Liver (tissue), 9 donors: Measurements from ENCODE around the gene DROSHA. TPM values are rescaled to one million over a fixed set of nuclear protein-coding genes. Genes with fewer than 3 reads are reported as not detected.

Source experiments
- DNase-seq: peaks from one replicate; pipeline ENCODE4 v3.0.0-alpha.2; 2017; ENCODE audit warnings: low spot score
- H3K27ac ChIP-seq, 2 donors: one replicate each; pipeline ENCODE4 v1.7.0; 2013; ENCODE audit warnings: inconsistent platforms in 2 of 2, low read length in 2 of 2, control low read depth in 1 of 2, low read depth in 1 of 2, mild to moderate bottlenecking in 1 of 2
- H3K27me3 ChIP-seq, 4 donors: one replicate each; pipeline versions ENCODE4 v1.6.1 to v1.7.0; 2013; ENCODE audit warnings: low read length in 3 of 4, inconsistent platforms in 1 of 4, mild to moderate bottlenecking in 1 of 4, moderate library complexity in 1 of 4; ENCODE audit not compliant: control insufficient read depth in 4 of 4, insufficient read depth in 4 of 4
- H3K36me3 ChIP-seq, 4 donors: one replicate each; pipeline versions ENCODE4 v1.6.1 to v1.7.0; 2013; ENCODE audit warnings: low read length in 3 of 4, mild to moderate bottlenecking in 3 of 4, low read depth in 1 of 4, moderate library complexity in 1 of 4; ENCODE audit not compliant: control insufficient read depth in 4 of 4, insufficient read depth in 3 of 4
- H3K4me1 ChIP-seq, 4 donors: one replicate each; pipeline versions ENCODE4 v1.6.1 to v1.7.0; 2013; ENCODE audit warnings: low read length in 3 of 4, mild to moderate bottlenecking in 3 of 4, moderate library complexity in 1 of 4; ENCODE audit not compliant: control insufficient read depth in 4 of 4, insufficient read depth in 4 of 4
- H3K4me3 ChIP-seq, 3 donors: one replicate each; pipeline versions ENCODE4 v1.6.1 to v1.7.0; 2013; ENCODE audit warnings: low read length in 3 of 3, control low read depth in 1 of 3, low read depth in 1 of 3, mild to moderate bottlenecking in 1 of 3
- H3K9ac ChIP-seq, 2 donors: one replicate each; pipeline ENCODE4 v1.7.0; 2013; ENCODE audit warnings: low read length in 2 of 2, mild to moderate bottlenecking in 2 of 2, moderate library complexity in 2 of 2, control low read depth in 1 of 2, low read depth in 1 of 2
- H3K9me3 ChIP-seq, 4 donors: one replicate each; pipeline versions ENCODE4 v1.6.1 to v1.7.0; 2013; ENCODE audit warnings: low read length in 3 of 4; ENCODE audit not compliant: control insufficient read depth in 4 of 4
- EGR1 ChIP-seq, 2 donors: IDR thresholded peaks; 2 replicates each; pipeline ENCODE4 v1.6.1; 2016 to 2018; ENCODE audit warnings: antibody characterized with exemption in 2 of 2, low read depth in 2 of 2
- FOXA1 ChIP-seq: IDR thresholded peaks from 2 replicates; pipeline ENCODE4 v1.6.1; 2016; ENCODE audit warnings: antibody characterized with exemption
- FOXA2 ChIP-seq: IDR thresholded peaks from 2 replicates; pipeline ENCODE4 v1.6.1; 2016; ENCODE audit warnings: antibody characterized with exemption
- GABPA ChIP-seq, 2 donors: IDR thresholded peaks in 1 of 2; conservative IDR thresholded peaks in 1 of 2; 2 replicates each; pipeline ENCODE4 v1.6.1; 2016; ENCODE audit warnings: antibody characterized with exemption in 2 of 2, mild to moderate bottlenecking in 1 of 2, moderate library complexity in 1 of 2
- HNF4G ChIP-seq: IDR thresholded peaks from 2 replicates; pipeline ENCODE4 v1.6.1; 2016; ENCODE audit warnings: antibody characterized with exemption
- JUND ChIP-seq, 2 donors: IDR thresholded peaks; 2 replicates each; pipeline ENCODE4 v1.6.1; 2016; ENCODE audit warnings: antibody characterized with exemption in 2 of 2
- NR2F2 ChIP-seq: IDR thresholded peaks from 2 replicates; pipeline ENCODE4 v1.6.1; 2016; ENCODE audit warnings: antibody characterized with exemption
- RAD21 ChIP-seq, 2 donors: IDR thresholded peaks; 2 replicates each; pipeline ENCODE4 v1.6.1; 2016; ENCODE audit warnings: antibody characterized with exemption in 2 of 2, mild to moderate bottlenecking in 2 of 2
- RXRA ChIP-seq, 2 donors: IDR thresholded peaks; 2 replicates each; pipeline ENCODE4 v1.6.1; 2017 to 2018; ENCODE audit warnings: antibody characterized with exemption in 2 of 2, mild to moderate bottlenecking in 1 of 2
- SP1 ChIP-seq: IDR thresholded peaks from 2 replicates; pipeline ENCODE4 v1.6.1; 2018; ENCODE audit warnings: antibody characterized with exemption, mild to moderate bottlenecking
- TAF1 ChIP-seq: conservative IDR thresholded peaks from 2 replicates; pipeline ENCODE4 v1.6.1; 2016; ENCODE audit warnings: antibody characterized with exemption, mild to moderate bottlenecking
- YY1 ChIP-seq: IDR thresholded peaks from 2 replicates; pipeline ENCODE4 v1.6.1; 2016; ENCODE audit warnings: antibody characterized with exemption, mild to moderate bottlenecking
- WGBS: extraction: QIAGEN DNeasy Blood & Tissue Kit; methylation state at CpG from one replicate; pipeline ENCODE4 v1.1.7; 2013; 5-methylcytosine and 5-hydroxymethylcytosine counted together
- polyA plus RNA-seq, 2 donors: library from polyadenylated mRNA; stranded (reverse) in 1 of 2; unstranded in 1 of 2; fragments of 200-250 nt in 1 of 2; fragments of >200 nt in 1 of 2; fragmentation: Nextera tagmentation in 1 of 2; extraction: Ambion mirVana in 1 of 2; gene quantifications; one replicate each; pipeline versions ENCODE4 v1.2.1 to v1.2.3, GENCODE V29; 2013 to 2015
- total RNA-seq, 2 donors: library from RNA; depleted of rRNA; stranded (reverse); fragments of >200 nt; gene quantifications; one replicate each; pipeline ENCODE4 v1.2.3, GENCODE V29; 2014
- TF ChIP-seq, protein P1 (sequence below): IDR thresholded peaks from 2 replicates; pipeline ENCODE4 v1.6.1; 2016; ENCODE audit warnings: antibody characterized with exemption, mild to moderate bottlenecking
- TF ChIP-seq, protein P2 (sequence below): fragments of 150-350 bp; IDR thresholded peaks from 2 replicates; pipeline ENCODE4 v1.5.1; 2017; ENCODE audit warnings: improper control_type of control experiment, low read depth, low read length; ENCODE audit not compliant: missing input control
- TF ChIP-seq, protein P3 (sequence below): IDR thresholded peaks from 2 replicates; pipeline ENCODE4 v1.6.1; 2016; ENCODE audit warnings: antibody characterized with exemption
- TF ChIP-seq, protein P4 (sequence below): IDR thresholded peaks from 2 replicates; pipeline ENCODE4 v1.6.1; 2016; ENCODE audit warnings: antibody characterized with exemption
- TF ChIP-seq, protein P5 (sequence below): IDR thresholded peaks from 2 replicates; pipeline ENCODE4 v1.6.1; 2016; ENCODE audit warnings: antibody characterized with exemption
- donor health status: healthy.
- donor health status: healthy.
- donor health status: healthy.
- donor health status: healthy.
- donor health status: healthy.

The DROSHA gene
- total and polyA plus RNA-seq, 4 donors: 8.2 to 25.4 (median 15.4) TPM

- no peak overlapping the region for H3K4me3 ChIP-seq
- no peak overlapping the region for H3K9ac ChIP-seq
- H3K27ac ChIP-seq: no peak overlapping the region
- no peaks in the 10 kb centered on the region for H3K4me1 ChIP-seq
- WGBS: 96% methylated on average over 3 of the region's 3 CpGs
- TF ChIP-seq RXRA (IDR thresholded peaks at IDR 0.05) (no peak), HNF4G (no peak), YY1 (no peak), FOXA1 (no peak), RAD21 (IDR thresholded peaks at IDR 0.05) (no peak), EGR1 (IDR thresholded peaks at IDR 0.05; ENCODE audit: low read depth in 2 of 2) (no peak), FOXA2 (no peak), JUND (IDR thresholded peaks at IDR 0.05) (no peak), NR2F2 (no peak), GABPA (IDR thresholded peaks at IDR 0.05 in 1 of 2, conservative IDR thresholded peaks at IDR 0.05 in 1 of 2) (no peak), SP1 (no peak), TAF1 (no peak)
- TF ChIP-seq, protein P1, sequence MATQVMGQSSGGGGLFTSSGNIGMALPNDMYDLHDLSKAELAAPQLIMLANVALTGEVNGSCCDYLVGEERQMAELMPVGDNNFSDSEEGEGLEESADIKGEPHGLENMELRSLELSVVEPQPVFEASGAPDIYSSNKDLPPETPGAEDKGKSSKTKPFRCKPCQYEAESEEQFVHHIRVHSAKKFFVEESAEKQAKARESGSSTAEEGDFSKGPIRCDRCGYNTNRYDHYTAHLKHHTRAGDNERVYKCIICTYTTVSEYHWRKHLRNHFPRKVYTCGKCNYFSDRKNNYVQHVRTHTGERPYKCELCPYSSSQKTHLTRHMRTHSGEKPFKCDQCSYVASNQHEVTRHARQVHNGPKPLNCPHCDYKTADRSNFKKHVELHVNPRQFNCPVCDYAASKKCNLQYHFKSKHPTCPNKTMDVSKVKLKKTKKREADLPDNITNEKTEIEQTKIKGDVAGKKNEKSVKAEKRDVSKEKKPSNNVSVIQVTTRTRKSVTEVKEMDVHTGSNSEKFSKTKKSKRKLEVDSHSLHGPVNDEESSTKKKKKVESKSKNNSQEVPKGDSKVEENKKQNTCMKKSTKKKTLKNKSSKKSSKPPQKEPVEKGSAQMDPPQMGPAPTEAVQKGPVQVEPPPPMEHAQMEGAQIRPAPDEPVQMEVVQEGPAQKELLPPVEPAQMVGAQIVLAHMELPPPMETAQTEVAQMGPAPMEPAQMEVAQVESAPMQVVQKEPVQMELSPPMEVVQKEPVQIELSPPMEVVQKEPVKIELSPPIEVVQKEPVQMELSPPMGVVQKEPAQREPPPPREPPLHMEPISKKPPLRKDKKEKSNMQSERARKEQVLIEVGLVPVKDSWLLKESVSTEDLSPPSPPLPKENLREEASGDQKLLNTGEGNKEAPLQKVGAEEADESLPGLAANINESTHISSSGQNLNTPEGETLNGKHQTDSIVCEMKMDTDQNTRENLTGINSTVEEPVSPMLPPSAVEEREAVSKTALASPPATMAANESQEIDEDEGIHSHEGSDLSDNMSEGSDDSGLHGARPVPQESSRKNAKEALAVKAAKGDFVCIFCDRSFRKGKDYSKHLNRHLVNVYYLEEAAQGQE: no peak
- TF ChIP-seq, protein P2, sequence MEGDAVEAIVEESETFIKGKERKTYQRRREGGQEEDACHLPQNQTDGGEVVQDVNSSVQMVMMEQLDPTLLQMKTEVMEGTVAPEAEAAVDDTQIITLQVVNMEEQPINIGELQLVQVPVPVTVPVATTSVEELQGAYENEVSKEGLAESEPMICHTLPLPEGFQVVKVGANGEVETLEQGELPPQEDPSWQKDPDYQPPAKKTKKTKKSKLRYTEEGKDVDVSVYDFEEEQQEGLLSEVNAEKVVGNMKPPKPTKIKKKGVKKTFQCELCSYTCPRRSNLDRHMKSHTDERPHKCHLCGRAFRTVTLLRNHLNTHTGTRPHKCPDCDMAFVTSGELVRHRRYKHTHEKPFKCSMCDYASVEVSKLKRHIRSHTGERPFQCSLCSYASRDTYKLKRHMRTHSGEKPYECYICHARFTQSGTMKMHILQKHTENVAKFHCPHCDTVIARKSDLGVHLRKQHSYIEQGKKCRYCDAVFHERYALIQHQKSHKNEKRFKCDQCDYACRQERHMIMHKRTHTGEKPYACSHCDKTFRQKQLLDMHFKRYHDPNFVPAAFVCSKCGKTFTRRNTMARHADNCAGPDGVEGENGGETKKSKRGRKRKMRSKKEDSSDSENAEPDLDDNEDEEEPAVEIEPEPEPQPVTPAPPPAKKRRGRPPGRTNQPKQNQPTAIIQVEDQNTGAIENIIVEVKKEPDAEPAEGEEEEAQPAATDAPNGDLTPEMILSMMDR: no peak
- TF ChIP-seq, protein P3, sequence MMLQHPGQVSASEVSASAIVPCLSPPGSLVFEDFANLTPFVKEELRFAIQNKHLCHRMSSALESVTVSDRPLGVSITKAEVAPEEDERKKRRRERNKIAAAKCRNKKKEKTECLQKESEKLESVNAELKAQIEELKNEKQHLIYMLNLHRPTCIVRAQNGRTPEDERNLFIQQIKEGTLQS: no peak
- TF ChIP-seq, protein P4, sequence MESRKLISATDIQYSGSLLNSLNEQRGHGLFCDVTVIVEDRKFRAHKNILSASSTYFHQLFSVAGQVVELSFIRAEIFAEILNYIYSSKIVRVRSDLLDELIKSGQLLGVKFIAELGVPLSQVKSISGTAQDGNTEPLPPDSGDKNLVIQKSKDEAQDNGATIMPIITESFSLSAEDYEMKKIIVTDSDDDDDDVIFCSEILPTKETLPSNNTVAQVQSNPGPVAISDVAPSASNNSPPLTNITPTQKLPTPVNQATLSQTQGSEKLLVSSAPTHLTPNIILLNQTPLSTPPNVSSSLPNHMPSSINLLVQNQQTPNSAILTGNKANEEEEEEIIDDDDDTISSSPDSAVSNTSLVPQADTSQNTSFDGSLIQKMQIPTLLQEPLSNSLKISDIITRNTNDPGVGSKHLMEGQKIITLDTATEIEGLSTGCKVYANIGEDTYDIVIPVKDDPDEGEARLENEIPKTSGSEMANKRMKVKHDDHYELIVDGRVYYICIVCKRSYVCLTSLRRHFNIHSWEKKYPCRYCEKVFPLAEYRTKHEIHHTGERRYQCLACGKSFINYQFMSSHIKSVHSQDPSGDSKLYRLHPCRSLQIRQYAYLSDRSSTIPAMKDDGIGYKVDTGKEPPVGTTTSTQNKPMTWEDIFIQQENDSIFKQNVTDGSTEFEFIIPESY: no peak
- TF ChIP-seq, protein P5, sequence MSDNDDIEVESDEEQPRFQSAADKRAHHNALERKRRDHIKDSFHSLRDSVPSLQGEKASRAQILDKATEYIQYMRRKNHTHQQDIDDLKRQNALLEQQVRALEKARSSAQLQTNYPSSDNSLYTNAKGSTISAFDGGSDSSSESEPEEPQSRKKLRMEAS: no peak
- no peak for DNase-seq
- no peaks in the 10 kb centered on the region for H3K27me3 ChIP-seq
- H3K36me3 ChIP-seq: peaks cover 3 to 38% (median 25%) of the 10 kb centered on the region in 4 donors
- H3K9me3 ChIP-seq: no peaks in the 10 kb centered on the region
These were observed 24.6 kb upstream of the DROSHA start for GRCh38 chr5:31556461-31556860.

- TF ChIP-seq RXRA (IDR thresholded peaks at IDR 0.05) (no peak), FOXA1 (no peak), YY1 (no peak), EGR1 (IDR thresholded peaks at IDR 0.05; ENCODE audit: low read depth in 2 of 2) (no peak), NR2F2 (no peak), JUND (IDR thresholded peaks at IDR 0.05) (no peak)
- TF ChIP-seq, protein P3: no peak
- H3K9ac ChIP-seq: no peak overlapping the region
- H3K9me3 ChIP-seq: no peaks in the 10 kb centered on the region
- no peak overlapping the region for H3K27ac ChIP-seq
- WGBS: 100% methylated on average over 1 of the region's 1 CpG
- H3K4me1 ChIP-seq: no peaks in the 10 kb centered on the region
- no peak for DNase-seq
- peaks cover 3 to 44% (median 29%) of the 10 kb centered on the region in 4 donors for H3K36me3 ChIP-seq
- no peak overlapping the region for H3K4me3 ChIP-seq
- H3K27me3 ChIP-seq: no peaks in the 10 kb centered on the region
These were observed 22.7 kb upstream of the DROSHA start for GRCh38 chr5:31554552-31554951.
